ENCODE data around the gene CCDC83.

The CCDC83 gene

GRCh38 chr11:85961930-85962363, 106.8 kb downstream of the CCDC83 start:
- TF ChIP-seq ZFX (IDR thresholded peaks at IDR 0.05; ENCODE audit: borderline replicate concordance): no peak
- no peak for TF ChIP-seq CTCF (IDR thresholded peaks at IDR 0.05)
- no peak overlapping the region for H3K27ac ChIP-seq

- TF ChIP-seq CTCF (IDR thresholded peaks at IDR 0.05): no peak
- TF ChIP-seq ZFX (IDR thresholded peaks at IDR 0.05; ENCODE audit: borderline replicate concordance): no peak
Observed at GRCh38 chr11:85965202-85965601, 110.0 kb downstream of the CCDC83 start.

GRCh38 chr11:85967457-85967856, 112.3 kb downstream of the CCDC83 start:
- no peak overlapping the region for H3K27ac ChIP-seq
- no peak for TF ChIP-seq CTCF (IDR thresholded peaks at IDR 0.05)
- no peak for TF ChIP-seq ZFX (IDR thresholded peaks at IDR 0.05; ENCODE audit: borderline replicate concordance)

More at GRCh38 chr11:85965202-85965601, 110.0 kb downstream of the CCDC83 start:
- no peak overlapping the region for H3K27ac ChIP-seq

All from 22Rv1 (cell line).